ENCODE results near the gene TRAF3. TPM values are rescaled to one million over a fixed set of nuclear protein-coding genes. Genes with fewer than 3 reads are reported as not detected.

TRAF3 gene
- total RNA-seq, 2 donors from 2014 or later = 14.5 to 28.7 TPM

DNA sequence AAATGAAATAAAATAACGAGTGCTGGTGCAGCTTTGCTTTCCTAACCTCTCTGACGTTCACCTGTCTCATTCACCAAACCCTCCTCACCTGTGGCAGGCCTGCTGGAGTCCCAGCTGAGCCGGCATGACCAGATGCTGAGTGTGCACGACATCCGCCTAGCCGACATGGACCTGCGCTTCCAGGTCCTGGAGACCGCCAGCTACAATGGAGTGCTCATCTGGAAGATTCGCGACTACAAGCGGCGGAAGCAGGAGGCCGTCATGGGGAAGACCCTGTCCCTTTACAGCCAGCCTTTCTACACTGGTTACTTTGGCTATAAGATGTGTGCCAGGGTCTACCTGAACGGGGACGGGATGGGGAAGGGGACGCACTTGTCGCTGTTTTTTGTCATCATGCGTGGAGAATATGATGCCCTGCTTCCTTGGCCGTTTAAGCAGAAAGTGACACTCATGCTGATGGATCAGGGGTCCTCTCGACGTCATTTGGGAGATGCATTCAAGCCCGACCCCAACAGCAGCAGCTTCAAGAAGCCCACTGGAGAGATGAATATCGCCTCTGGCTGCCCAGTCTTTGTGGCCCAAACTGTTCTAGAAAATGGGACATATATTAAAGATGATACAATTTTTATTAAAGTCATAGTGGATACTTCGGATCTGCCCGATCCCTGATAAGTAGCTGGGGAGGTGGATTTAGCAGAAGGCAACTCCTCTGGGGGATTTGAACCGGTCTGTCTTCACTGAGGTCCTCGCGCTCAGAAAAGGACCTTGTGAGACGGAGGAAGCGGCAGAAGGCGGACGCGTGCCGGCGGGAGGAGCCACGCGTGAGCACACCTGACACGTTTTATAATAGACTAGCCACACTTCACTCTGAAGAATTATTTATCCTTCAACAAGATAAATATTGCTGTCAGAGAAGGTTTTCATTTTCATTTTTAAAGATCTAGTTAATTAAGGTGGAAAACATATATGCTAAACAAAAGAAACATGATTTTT lies 128.2 kb downstream of the TRAF3 start:
- H3K36me3 ChIP-seq = peaks cover 7% of the 10 kb centered on the region
- no peak for DNase-seq (ENCODE audit: low spot score)
- TF ChIP-seq CTCF (IDR thresholded peaks at IDR 0.05) = no peak

GRCh38 chr14:102906616-102907302 lies 129.5 kb downstream of the TRAF3 start:
- no peak for TF ChIP-seq CTCF (IDR thresholded peaks at IDR 0.05)
- DNase-seq (ENCODE audit: low spot score) = no peak
- no peak for ATAC-seq (ENCODE audit: insufficient number of reproducible peaks, low FRiP score, low read depth)
- H3K9me3 ChIP-seq = no peaks in the 10 kb centered on the region
- H3K4me1 ChIP-seq (ENCODE audit: control insufficient read depth in 1 of 2, low read depth in 2 of 2) = no peaks in the 10 kb centered on the region
- H3K27ac ChIP-seq = no peak overlapping the region
- no peaks in the 10 kb centered on the region for H3K27me3 ChIP-seq (replicated peaks; ENCODE audit: insufficient read depth)
- H3K36me3 ChIP-seq = peaks cover 7% of the 10 kb centered on the region
- no peak overlapping the region for H3K4me3 ChIP-seq

More for the DNA sequence above, 128.2 kb downstream of the TRAF3 start:
- no peaks in the 10 kb centered on the region for H3K27me3 ChIP-seq (replicated peaks; ENCODE audit: insufficient read depth)
- no peaks in the 10 kb centered on the region for H3K9me3 ChIP-seq
- H3K27ac ChIP-seq = no peak overlapping the region
- H3K4me3 ChIP-seq = no peak overlapping the region
- ATAC-seq (ENCODE audit: insufficient number of reproducible peaks, low FRiP score, low read depth) = no peak
- H3K4me1 ChIP-seq (ENCODE audit: control insufficient read depth in 1 of 2, low read depth in 2 of 2) = no peaks in the 10 kb centered on the region

- Histone ChIP-seq H3K36me3 (peaks cover 7% of the 10 kb centered on the region), H3K27me3 (replicated peaks; ENCODE audit: insufficient read depth) (no peaks in the 10 kb centered on the region), H3K27ac (no peak overlapping the region), H3K9me3 (no peaks in the 10 kb centered on the region), H3K4me1 (ENCODE audit: control insufficient read depth in 1 of 2, low read depth in 2 of 2) (no peaks in the 10 kb centered on the region), H3K4me3 (no peak overlapping the region)
- no peak for DNase-seq (ENCODE audit: low spot score)
- no peak for ATAC-seq (ENCODE audit: insufficient number of reproducible peaks, low FRiP score, low read depth)
- TF ChIP-seq CTCF (IDR thresholded peaks at IDR 0.05) = no peak
Measured at GRCh38 chr14:102907303-102907844, 130.1 kb downstream of the TRAF3 start.

- H3K4me3 ChIP-seq = no peak overlapping the region
- peaks cover 7% of the 10 kb centered on the region for H3K36me3 ChIP-seq
- H3K27me3 ChIP-seq (replicated peaks; ENCODE audit: insufficient read depth) = no peaks in the 10 kb centered on the region
- DNase-seq (ENCODE audit: low spot score) = no peak
- H3K27ac ChIP-seq = no peak overlapping the region
- ATAC-seq (ENCODE audit: insufficient number of reproducible peaks, low FRiP score, low read depth) = no peak
- no peaks in the 10 kb centered on the region for H3K4me1 ChIP-seq (ENCODE audit: control insufficient read depth in 1 of 2, low read depth in 2 of 2)
- no peaks in the 10 kb centered on the region for H3K9me3 ChIP-seq
- TF ChIP-seq CTCF (IDR thresholded peaks at IDR 0.05) = no peak
Measured at GRCh38 chr14:102907980-102908730, 130.9 kb downstream of the TRAF3 start.
